AG04450 (cell line): Measurements from ENCODE around the gene TERF2IP. TPM values are rescaled to one million over a fixed set of nuclear protein-coding genes. Genes with fewer than 3 reads are reported as not detected.

ENCODE experiments used
- CTCF ChIA-PET: fragments of 300-600, 350-600 bp; formaldehyde crosslinking; extraction: SDS; loops from one replicate; lab custom pipeline; 2022; ENCODE audit warnings: antibody characterized with exemption, inconsistent platforms; lab: Charles Lee
- POLR2A ChIA-PET: fragments of 350-600 bp; formaldehyde crosslinking; extraction: SDS; loops from one replicate; lab custom pipeline; 2021; ENCODE audit warnings: antibody characterized with exemption, inconsistent platforms; lab: Yijun Ruan, JAX
- DNase-seq: peaks from one replicate; pipeline ENCODE4 v3.0.0-alpha.2; 2011; ENCODE audit warnings: low read depth, low spot score
- H3K27ac ChIP-seq: one replicate; pipeline ENCODE4 v1.5.1; 2012; ENCODE audit warnings: low read depth, low read length, control low read depth
- H3K27me3 ChIP-seq: one replicate; pipeline ENCODE4 v1.6.0; 2012; ENCODE audit warnings: low read length; ENCODE audit not compliant: control insufficient read depth, insufficient read depth
- H3K4me3 ChIP-seq: 2 replicates; pipeline ENCODE4 v1.5.1; 2011; ENCODE audit warnings: mild to moderate bottlenecking, low read depth, low read length, control low read depth
- H3K9me3 ChIP-seq: 2 replicates; pipeline ENCODE4 v1.5.1; 2012; ENCODE audit warnings: low read length; ENCODE audit not compliant: control insufficient read depth, insufficient read depth
- CTCF ChIP-seq: IDR thresholded peaks from 2 replicates; pipeline ENCODE4 v1.5.1; 2011; ENCODE audit warnings: low read depth, low read length, control low read depth, inconsistent platforms
- polyA plus RNA-seq: library from polyadenylated mRNA; depleted of rRNA; stranded (reverse); fragments of >200 nt; gene quantifications from 2 replicates; pipeline ENCODE4 v1.2.3, GENCODE V29; 2011

The TERF2IP gene
- polyA plus RNA-seq, 1 experiment, result 59.5 TPM

- Histone ChIP-seq H3K27ac (no peak overlapping the region), H3K9me3 (no peaks in the 10 kb centered on the region), H3K4me3 (no peak overlapping the region), H3K27me3 (no peaks in the 10 kb centered on the region)
- ChIA-PET CTCF (no interaction called here), POLR2A (no interaction called here)
- no peak for DNase-seq
- TF ChIP-seq CTCF, result no peak
These were observed 13.2 kb downstream of the TERF2IP start for GRCh38 chr16:75660726-75661302.

GRCh38 chr16:75667503-75667902 lies 19.9 kb downstream of the TERF2IP start:
- ChIA-PET CTCF (no interaction called here), POLR2A (no interaction called here)
- Histone ChIP-seq H3K4me3 (no peak overlapping the region), H3K27me3 (no peaks in the 10 kb centered on the region), H3K9me3 (no peaks in the 10 kb centered on the region), H3K27ac (no peak overlapping the region)
- DNase-seq, result no peak
- TF ChIP-seq CTCF, result no peak

GRCh38 chr16:75676909-75677308 lies 29.3 kb downstream of the TERF2IP start, which contains the start of gene CPHXL2:
CPHXL2 (minus strand) TSS chr16:75677009; CDS start chr16:75676999, 10 bp downstream.
- DNase-seq, result no peak
- H3K4me3 ChIP-seq, result no peak within 1 kb of the TSS
- H3K9me3 ChIP-seq, result no peaks in the 10 kb centered on the region
- TF ChIP-seq CTCF, result no peak
- ChIA-PET CTCF (interaction anchor here (0.8 kb wide), 1 partner anchor 28 kb away, joined by 3 read pairs; no protein-coding TSS in a partner anchor), POLR2A (no interaction called here)
- H3K27me3 ChIP-seq, result peaks cover 4% of the 10 kb centered on the region
- H3K27ac ChIP-seq, result no peak within 1 kb of the TSS

- DNase-seq, result no peak
- ChIA-PET POLR2A (no interaction called here), CTCF (no interaction called here)
- peaks cover 4% of the 10 kb centered on the region for H3K27me3 ChIP-seq
- no peak overlapping the region for H3K27ac ChIP-seq
- H3K9me3 ChIP-seq, result peaks cover under 1% of the 10 kb centered on the region; the same call in 1 of the 2 replicates
- no peak overlapping the region for H3K4me3 ChIP-seq
- TF ChIP-seq CTCF, result no peak
These were observed 31.8 kb downstream of the TERF2IP start for GRCh38 chr16:75679366-75679765.

- POLR2A ChIA-PET, result no interaction called here
- DNase-seq, result no peak
These were observed 34.7 kb downstream of the TERF2IP start for GRCh38 chr16:75682308-75682707.

More at GRCh38 chr16:75682308-75682707, 34.7 kb downstream of the TERF2IP start:
- Histone ChIP-seq H3K27me3 (peaks cover 4% of the 10 kb centered on the region), H3K27ac (no peak overlapping the region), H3K4me3 (no peak overlapping the region), H3K9me3 (peaks cover 2% of the 10 kb centered on the region; the same call in 1 of the 2 replicates)
- CTCF ChIA-PET, result no interaction called here
- no peak for TF ChIP-seq CTCF
